Psoas muscle (tissue), 8 donors: Measurements from ENCODE around the gene SIN3B. TPM values are rescaled to one million over a fixed set of nuclear protein-coding genes. Genes with fewer than 3 reads are reported as not detected.

ENCODE experiments used
- ATAC-seq, 4 donors: fragments of 200-7000 bp; cut with Tn5 transposase; one replicate each; pipeline ENCODE4 v1.9.1; 2020; ENCODE audit warnings: moderate library complexity in 3 of 4, mild to moderate bottlenecking in 2 of 4
- DNase-seq, 2 donors: peaks; one replicate each; pipeline ENCODE4 v3.0.0-alpha.2; 2020
- H3K27ac ChIP-seq: fragments of 200-600 bp; one replicate; pipeline ENCODE4 v1.8.0; 2022
- H3K27me3 ChIP-seq, 3 donors: fragments of 200-600 bp in 1 of 3; one replicate each; pipeline versions ENCODE4 v1.6.1 to v1.8.0; 2013 to 2022; ENCODE audit warnings: low read length in 2 of 3, mild to moderate bottlenecking in 2 of 3, moderate library complexity in 1 of 3; ENCODE audit not compliant: insufficient read depth in 3 of 3
- H3K36me3 ChIP-seq, 2 donors: fragments of 200-600 bp in 1 of 2; one replicate each; pipeline versions ENCODE4 v1.6.1 to v1.8.0; 2013 to 2022; ENCODE audit warnings: low read depth in 1 of 2, mild to moderate bottlenecking in 1 of 2, moderate library complexity in 1 of 2; ENCODE audit not compliant: insufficient read depth in 1 of 2
- H3K4me1 ChIP-seq: fragments of 200-600 bp; one replicate; pipeline ENCODE4 v1.8.0; 2022
- H3K4me3 ChIP-seq: fragments of 200-600 bp; one replicate; pipeline ENCODE4 v1.8.0; 2022; ENCODE audit warnings: mild to moderate bottlenecking
- H3K9me3 ChIP-seq: fragments of 200-600 bp; one replicate; pipeline ENCODE4 v1.8.0; 2022
- WGBS, 3 donors: extraction: QIAGEN DNeasy Blood & Tissue Kit; methylation state at CpG; one replicate each; pipeline versions ENCODE4 v1.1.6 to v1.1.7; 2013; 5-methylcytosine and 5-hydroxymethylcytosine counted together
- intact Hi-C, 2 donors: fragments of 100-400 bp; cut with DNase I; formaldehyde crosslinking; loops; one replicate each; pipeline versions ENCODE4 v1.11.0 to v1.14.2; 2022
- polyA plus RNA-seq, 3 donors: library from polyadenylated mRNA; stranded (reverse); fragments of 200-250 nt; gene quantifications; one replicate each; pipeline ENCODE4 v1.2.3, GENCODE V29; 2013
- total RNA-seq, 4 donors: library from RNA; stranded (reverse); fragmentation: NEBNext Ultra II Directional in 2 of 4; extraction: Animal tissue kit (Norgen Biotek cat#: 25700) in 2 of 4; gene quantifications; one replicate each; pipeline versions ENCODE4 v1.2.1 to v1.2.4, GENCODE V29; 2021 to 2023
- TF ChIP-seq, protein P1 (sequence below): fragments of 200-600 bp; IDR thresholded peaks from one replicate; pipeline ENCODE4 v1.8.0; 2022; ENCODE audit warnings: antibody characterized with exemption
- donor health status: healthy with polysubstance abuse.
- donor health status: DM: no; HTN: no; CAD: no; lungs with moderate emphysema.
- donor health status: Bipolar disorder and iron deficiency.
- donor health status: healthy.
- donor health status: DM: yes; HTN: yes; CAD: no.
- donor health status: DM: no; HTN: no; CAD: no.
- donor health status: DM: no; HTN: no; CAD: no.
- donor health status: DM: yes; HTN: yes; CAD: no.

SIN3B gene
- total and polyA plus RNA-seq, 7 donors = 11.8 to 23.8 (median 18.0) TPM

- Histone ChIP-seq H3K9me3 (peaks cover 20% of the 10 kb centered on the region), H3K27me3 (no peaks in the 10 kb centered on the region), H3K4me3 (no peak overlapping the region), H3K36me3 (no peaks in the 10 kb centered on the region), H3K27ac (no peak overlapping the region), H3K4me1 (no peaks in the 10 kb centered on the region)
- DNase-seq (no peak), ATAC-seq (no peak)
- 79 to 95% (median 90%) methylated on average over 2 of the region's 2 CpGs for WGBS, 3 donors
- intact Hi-C loops = no loop called here
- TF ChIP-seq, protein P1, sequence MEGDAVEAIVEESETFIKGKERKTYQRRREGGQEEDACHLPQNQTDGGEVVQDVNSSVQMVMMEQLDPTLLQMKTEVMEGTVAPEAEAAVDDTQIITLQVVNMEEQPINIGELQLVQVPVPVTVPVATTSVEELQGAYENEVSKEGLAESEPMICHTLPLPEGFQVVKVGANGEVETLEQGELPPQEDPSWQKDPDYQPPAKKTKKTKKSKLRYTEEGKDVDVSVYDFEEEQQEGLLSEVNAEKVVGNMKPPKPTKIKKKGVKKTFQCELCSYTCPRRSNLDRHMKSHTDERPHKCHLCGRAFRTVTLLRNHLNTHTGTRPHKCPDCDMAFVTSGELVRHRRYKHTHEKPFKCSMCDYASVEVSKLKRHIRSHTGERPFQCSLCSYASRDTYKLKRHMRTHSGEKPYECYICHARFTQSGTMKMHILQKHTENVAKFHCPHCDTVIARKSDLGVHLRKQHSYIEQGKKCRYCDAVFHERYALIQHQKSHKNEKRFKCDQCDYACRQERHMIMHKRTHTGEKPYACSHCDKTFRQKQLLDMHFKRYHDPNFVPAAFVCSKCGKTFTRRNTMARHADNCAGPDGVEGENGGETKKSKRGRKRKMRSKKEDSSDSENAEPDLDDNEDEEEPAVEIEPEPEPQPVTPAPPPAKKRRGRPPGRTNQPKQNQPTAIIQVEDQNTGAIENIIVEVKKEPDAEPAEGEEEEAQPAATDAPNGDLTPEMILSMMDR = no peak
Measured at GRCh38 chr19:16788479-16788878, 40.7 kb upstream of the SIN3B start.

- WGBS, 3 donors = 85 to 90% (median 88%) methylated on average over 1 of the region's 1 CpG
- no peak for ATAC-seq
Measured at GRCh38 chr19:16789238-16789637, 40.0 kb upstream of the SIN3B start.

GRCh38 chr19:16790051-16790450 is 39.1 kb upstream of the SIN3B start:
- H3K9me3 ChIP-seq = peaks cover 20% of the 10 kb centered on the region
- no peaks in the 10 kb centered on the region for H3K36me3 ChIP-seq
- DNase-seq (no peak), ATAC-seq (no peak)
- no peaks in the 10 kb centered on the region for H3K4me1 ChIP-seq
- H3K27me3 ChIP-seq = no peaks in the 10 kb centered on the region
- TF ChIP-seq, protein P1 = no peak
- intact Hi-C loops = no loop called here
- WGBS, 3 donors = 29 to 64% (median 56%) methylated on average over 1 of the region's 1 CpG
- no peak overlapping the region for H3K27ac ChIP-seq
- no peak overlapping the region for H3K4me3 ChIP-seq

More at GRCh38 chr19:16789238-16789637, 40.0 kb upstream of the SIN3B start:
- intact Hi-C loops = no loop called here
- Histone ChIP-seq H3K9me3 (peaks cover 20% of the 10 kb centered on the region), H3K36me3 (no peaks in the 10 kb centered on the region), H3K4me3 (no peak overlapping the region), H3K4me1 (no peaks in the 10 kb centered on the region), H3K27me3 (no peaks in the 10 kb centered on the region), H3K27ac (no peak overlapping the region)
- TF ChIP-seq, protein P1 = no peak
- no peak for DNase-seq

- DNase-seq (no peak), ATAC-seq (no peak)
- Histone ChIP-seq H3K27me3 (no peaks in the 10 kb centered on the region), H3K27ac (no peak overlapping the region), H3K9me3 (peaks cover 32% of the 10 kb centered on the region), H3K36me3 (no peaks in the 10 kb centered on the region), H3K4me3 (no peak overlapping the region), H3K4me1 (no peaks in the 10 kb centered on the region)
- TF ChIP-seq, protein P1 = no peak
- WGBS, 3 donors = 35 to 38% (median 37%) methylated on average over 10 of the region's 10 CpGs
- intact Hi-C loops = no loop called here
Measured at GRCh38 chr19:16791942-16792341, 37.3 kb upstream of the SIN3B start.
